B cell (primary cell): ENCODE results near the gene NOSTRIN. TPM values are rescaled to one million over a fixed set of nuclear protein-coding genes. Genes with fewer than 3 reads are reported as not detected.

Source experiments
- ATAC-seq: fragments of 200-7000 bp; cut with Tn5 transposase; one replicate; pipeline ENCODE4 v1.10.0; 2021; ENCODE audit warnings: low read depth, mild to moderate bottlenecking, moderate number of reproducible peaks, moderate library complexity
- CTCF ChIA-PET: fragments of 350-600 bp; sonication (Branson Sonifier 250); formaldehyde crosslinking; loops from one replicate; lab custom pipeline; 2021; ENCODE audit warnings: antibody characterized with exemption, inconsistent platforms; lab: Charles Lee
- POLR2A ChIA-PET: fragments of 350-600 bp; sonication (Branson Sonifier 250); formaldehyde crosslinking; loops from one replicate; lab custom pipeline; 2021; ENCODE audit warnings: antibody characterized with exemption; lab: Charles Lee
- DNase-seq: peaks from one replicate; pipeline ENCODE4 v3.0.0; 2013
- H2AFZ ChIP-seq: 2 replicates; pipeline ENCODE4 v1.6.1; 2012; ENCODE audit warnings: mild to moderate bottlenecking, low read depth, low read length; ENCODE audit not compliant: insufficient read depth, poor library complexity, severe bottlenecking
- H3K27ac ChIP-seq, 2 donors: 1 replicate in 1 of 2; 2 replicates in 1 of 2; pipeline ENCODE4 v1.5.1; 2012 to 2013; ENCODE audit warnings: low read length in 2 of 2, mild to moderate bottlenecking in 2 of 2, moderate library complexity in 1 of 2
- H3K27me3 ChIP-seq, 4 experiments: fragments of 200-600 bp in 1 of 4; sonication (generic) in 1 of 4; replicated peaks in 1 of 4; 1 replicate in 2 of 4; 2 replicates in 2 of 4; pipeline versions ENCODE4 v1.6.1 to v1.7.0; 2013 to 2016; ENCODE audit warnings: low read length in 3 of 4, mild to moderate bottlenecking in 2 of 4, mixed read lengths in 1 of 4, moderate library complexity in 1 of 4; ENCODE audit not compliant: insufficient read depth in 4 of 4, control insufficient read depth in 3 of 4; ENCODE audit errors: control extremely low read depth in 1 of 4
- H3K36me3 ChIP-seq, 2 experiments: replicated peaks in 1 of 2; 1 replicate in 1 of 2; 2 replicates in 1 of 2; pipeline versions ENCODE4 v1.6.1 to v1.7.1; 2013; ENCODE audit warnings: low read length in 1 of 2; ENCODE audit not compliant: insufficient read depth in 2 of 2, control insufficient read depth in 1 of 2; ENCODE audit errors: control extremely low read depth in 1 of 2, extremely low read depth in 1 of 2
- H3K4me1 ChIP-seq, 2 donors: fragments of 200-600 bp in 1 of 2; sonication (generic) in 1 of 2; 1 replicate in 1 of 2; 2 replicates in 1 of 2; pipeline versions ENCODE4 v1.5.1 to v1.6.1; 2013 to 2017; ENCODE audit warnings: low read length in 2 of 2; ENCODE audit not compliant: control insufficient read depth in 2 of 2, insufficient read depth in 2 of 2
- H3K4me2 ChIP-seq: replicated peaks from 2 replicates; pipeline ENCODE3; 2012; ENCODE audit warnings: mild to moderate bottlenecking, low read depth, low read length; ENCODE audit not compliant: poor library complexity, severe bottlenecking
- H3K4me3 ChIP-seq, 5 experiments: fragments of 200-600 bp in 1 of 5; sonication (generic) in 1 of 5; 1 replicate in 3 of 5; 2 replicates in 2 of 5; pipeline versions ENCODE4 v1.5.1 to v1.7.0; 2011 to 2016; ENCODE audit warnings: low read length in 4 of 5, mild to moderate bottlenecking in 4 of 5, low read depth in 2 of 5, control low read depth in 1 of 5, moderate library complexity in 1 of 5; ENCODE audit not compliant: insufficient read depth in 1 of 5; ENCODE audit errors: control extremely low read depth in 1 of 5, extremely low read depth in 1 of 5
- H3K79me2 ChIP-seq: fragments of 200-600 bp; sonication (generic); one replicate; pipeline ENCODE4 v1.6.0; 2016; ENCODE audit warnings: low read length; ENCODE audit not compliant: control insufficient read depth, insufficient read depth
- H3K9ac ChIP-seq: fragments of 200-600 bp; sonication (generic); 2 replicates; pipeline ENCODE4 v1.6.1; 2017; ENCODE audit warnings: mild to moderate bottlenecking, low read length, moderate library complexity
- H3K9me3 ChIP-seq, 3 donors: one replicate each; pipeline versions ENCODE4 v1.6.1 to v1.7.1; 2013; ENCODE audit warnings: low read length in 2 of 3; ENCODE audit not compliant: control insufficient read depth in 2 of 3, insufficient read depth in 1 of 3; ENCODE audit errors: control extremely low read depth in 1 of 3
- H4K20me1 ChIP-seq: 2 replicates; pipeline ENCODE4 v1.6.0; 2012; ENCODE audit warnings: mild to moderate bottlenecking, low read length; ENCODE audit not compliant: insufficient read depth, control insufficient read depth, poor library complexity, severe bottlenecking
- H3K27ac Mint-ChIP-seq: one replicate; pipeline ENCODE4 v1.8.0; 2021; ENCODE audit warnings: mixed read lengths
- H3K27me3 Mint-ChIP-seq: one replicate; pipeline ENCODE4 v1.8.0; 2021; ENCODE audit warnings: mixed read lengths
- H3K4me1 Mint-ChIP-seq: one replicate; pipeline ENCODE4 v1.8.0; 2021; ENCODE audit warnings: mixed read lengths
- H3K4me3 Mint-ChIP-seq: one replicate; pipeline ENCODE4 v1.8.0; 2021; ENCODE audit warnings: mixed read lengths
- H3K9me3 Mint-ChIP-seq: one replicate; pipeline ENCODE4 v1.8.0; 2022; ENCODE audit warnings: mixed read lengths; ENCODE audit not compliant: insufficient read depth
- EZH2 ChIP-seq: IDR thresholded peaks from 2 replicates; pipeline ENCODE4 v1.6.1; 2012; ENCODE audit warnings: borderline replicate concordance, low read depth, mild to moderate bottlenecking, moderate library complexity, low read length; ENCODE audit not compliant: insufficient read depth, poor library complexity, severe bottlenecking
- WGBS: methylation state at CpG from one replicate; pipeline ENCODE4 v1.1.5; 2013; ENCODE audit warnings: missing lambda C conversion rate; ENCODE audit not compliant: insufficient coverage; 5-methylcytosine and 5-hydroxymethylcytosine counted together
- intact Hi-C: fragments of 100-400 bp; cut with micrococcal nuclease; formaldehyde crosslinking; loops from one replicate; pipeline ENCODE4 v1.10.0; 2022
- polyA plus RNA-seq: library from polyadenylated mRNA; depleted of rRNA; stranded (reverse); fragments of >200 nt; gene quantifications from 2 replicates; pipeline ENCODE4 v1.2.3, GENCODE V29; 2012
- total RNA-seq, 2 donors: library from RNA; stranded (reverse); fragments of 120-200 nt in 1 of 2; gene quantifications; 1 replicate in 1 of 2; 2 replicates in 1 of 2; pipeline versions ENCODE4 v1.2.3 to v1.2.4, GENCODE V29; 2013 to 2022
- TF ChIP-seq, protein P1 (sequence below): fragments of 200-600 bp; IDR thresholded peaks from one replicate; pipeline ENCODE4 v1.8.0; 2022; ENCODE audit warnings: antibody characterized with exemption, mild to moderate bottlenecking

NOSTRIN gene
- total and polyA plus RNA-seq, 2 donors (not counting 1 experiment from before 2014, with no cell fraction given) = not detected

DNA sequence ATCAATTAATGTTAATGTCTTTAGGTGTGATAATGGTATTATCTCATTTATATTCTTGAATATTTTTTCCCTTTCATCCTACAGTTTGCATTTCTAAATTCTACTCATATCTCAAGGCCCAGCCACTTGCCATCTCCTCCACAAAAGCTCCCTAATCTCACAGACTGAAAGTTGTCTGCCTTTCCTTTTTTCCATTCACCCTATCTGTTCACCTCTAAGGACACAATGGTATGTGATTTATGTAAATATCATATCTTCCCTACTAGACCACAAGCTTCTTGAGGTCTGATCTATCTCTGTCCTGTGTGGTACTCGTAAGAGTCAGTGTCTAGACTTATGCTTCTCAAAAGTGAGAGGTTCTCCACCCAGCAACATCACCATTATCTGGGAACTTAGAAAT lies 91.7 kb downstream of the NOSTRIN start:
- intact Hi-C loops = loop anchor here (5.0 kb wide), 1 partner anchor 437 kb away; the partner anchor contains the start of gene CERS6
- peaks cover 17% of the 10 kb centered on the region for H3K27me3 Mint-ChIP-seq

DNA sequence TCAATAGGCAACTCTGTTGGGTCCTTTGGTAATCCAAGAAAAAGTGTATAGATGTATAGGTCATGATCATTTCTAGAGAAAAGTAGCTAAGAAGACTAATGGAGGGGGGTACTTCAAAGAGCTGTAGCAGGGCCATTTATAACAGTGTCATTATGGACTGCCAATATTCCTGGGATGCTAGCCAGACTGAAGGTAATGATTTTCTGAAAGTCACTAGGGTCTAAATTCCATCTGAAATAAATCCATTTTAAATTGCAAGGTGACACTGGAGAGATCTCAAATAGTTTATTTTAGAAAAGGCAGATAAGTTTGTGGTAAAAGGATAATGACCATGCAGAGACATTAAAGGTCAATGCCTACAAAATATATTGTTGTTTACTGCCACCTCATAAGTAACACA lies 92.3 kb downstream of the NOSTRIN start:
- no peak overlapping the region for H3K9ac ChIP-seq
- Mint-ChIP-seq H3K4me1 (peaks cover 9% of the 10 kb centered on the region), H3K27me3 (peaks cover 17% of the 10 kb centered on the region), H3K4me3 (no peak overlapping the region), H3K9me3 (no peaks in the 10 kb centered on the region), H3K27ac (no peak overlapping the region)
- DNase-seq (no peak), ATAC-seq (no peak)
- no peaks in the 10 kb centered on the region for H3K36me3 ChIP-seq
- no peaks in the 10 kb centered on the region for H3K9me3 ChIP-seq
- peaks cover 8 to 10% of the 10 kb centered on the region in 2 donors for H3K4me1 ChIP-seq
- no peak overlapping the region for H3K4me3 ChIP-seq
- intact Hi-C loops = loop anchor here (5.0 kb wide), 1 partner anchor 437 kb away; the partner anchor contains the start of gene CERS6
- no peak overlapping the region for H2AFZ ChIP-seq
- no peaks in the 10 kb centered on the region for H3K79me2 ChIP-seq
- no peaks in the 10 kb centered on the region for H4K20me1 ChIP-seq
- no peak overlapping the region for H3K27ac ChIP-seq
- TF ChIP-seq, protein P1, sequence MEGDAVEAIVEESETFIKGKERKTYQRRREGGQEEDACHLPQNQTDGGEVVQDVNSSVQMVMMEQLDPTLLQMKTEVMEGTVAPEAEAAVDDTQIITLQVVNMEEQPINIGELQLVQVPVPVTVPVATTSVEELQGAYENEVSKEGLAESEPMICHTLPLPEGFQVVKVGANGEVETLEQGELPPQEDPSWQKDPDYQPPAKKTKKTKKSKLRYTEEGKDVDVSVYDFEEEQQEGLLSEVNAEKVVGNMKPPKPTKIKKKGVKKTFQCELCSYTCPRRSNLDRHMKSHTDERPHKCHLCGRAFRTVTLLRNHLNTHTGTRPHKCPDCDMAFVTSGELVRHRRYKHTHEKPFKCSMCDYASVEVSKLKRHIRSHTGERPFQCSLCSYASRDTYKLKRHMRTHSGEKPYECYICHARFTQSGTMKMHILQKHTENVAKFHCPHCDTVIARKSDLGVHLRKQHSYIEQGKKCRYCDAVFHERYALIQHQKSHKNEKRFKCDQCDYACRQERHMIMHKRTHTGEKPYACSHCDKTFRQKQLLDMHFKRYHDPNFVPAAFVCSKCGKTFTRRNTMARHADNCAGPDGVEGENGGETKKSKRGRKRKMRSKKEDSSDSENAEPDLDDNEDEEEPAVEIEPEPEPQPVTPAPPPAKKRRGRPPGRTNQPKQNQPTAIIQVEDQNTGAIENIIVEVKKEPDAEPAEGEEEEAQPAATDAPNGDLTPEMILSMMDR = no peak
- TF ChIP-seq EZH2 = no peak
- POLR2A ChIA-PET = no interaction called here
- peaks cover 0 to 7% (median 2%) of the 10 kb centered on the region in 4 experiments for H3K27me3 ChIP-seq
- H3K4me2 ChIP-seq = no peak overlapping the region
- CTCF ChIA-PET = no interaction called here

More for the DNA sequence above, 91.7 kb downstream of the NOSTRIN start:
- Histone ChIP-seq H3K4me3 (no peak overlapping the region), H3K9me3 (no peaks in the 10 kb centered on the region), H3K27me3 (peaks cover 0 to 7% (median 2%) of the 10 kb centered on the region in 4 experiments), H3K36me3 (no peaks in the 10 kb centered on the region), H3K4me1 (peaks cover 8 to 12% of the 10 kb centered on the region in 2 donors), H3K9ac (no peak overlapping the region), H3K79me2 (no peaks in the 10 kb centered on the region), H2AFZ (no peak overlapping the region), H3K4me2 (no peak overlapping the region), H3K27ac (no peak overlapping the region), H4K20me1 (no peaks in the 10 kb centered on the region)
- Mint-ChIP-seq H3K27ac (no peak overlapping the region), H3K9me3 (no peaks in the 10 kb centered on the region), H3K4me1 (peaks cover 9% of the 10 kb centered on the region), H3K4me3 (no peak overlapping the region)
- ChIA-PET POLR2A (no interaction called here), CTCF (no interaction called here)
- DNase-seq (no peak), ATAC-seq (no peak)
- TF ChIP-seq, protein P1 = no peak
- TF ChIP-seq EZH2 = no peak
- WGBS = no CpG with 5 or more reads among the region's 1 CpG
